Measurements from ENCODE around the gene AGGF1. TPM values are rescaled to one million over a fixed set of nuclear protein-coding genes. Genes with fewer than 3 reads are reported as not detected.

Gene AGGF1, protein sequence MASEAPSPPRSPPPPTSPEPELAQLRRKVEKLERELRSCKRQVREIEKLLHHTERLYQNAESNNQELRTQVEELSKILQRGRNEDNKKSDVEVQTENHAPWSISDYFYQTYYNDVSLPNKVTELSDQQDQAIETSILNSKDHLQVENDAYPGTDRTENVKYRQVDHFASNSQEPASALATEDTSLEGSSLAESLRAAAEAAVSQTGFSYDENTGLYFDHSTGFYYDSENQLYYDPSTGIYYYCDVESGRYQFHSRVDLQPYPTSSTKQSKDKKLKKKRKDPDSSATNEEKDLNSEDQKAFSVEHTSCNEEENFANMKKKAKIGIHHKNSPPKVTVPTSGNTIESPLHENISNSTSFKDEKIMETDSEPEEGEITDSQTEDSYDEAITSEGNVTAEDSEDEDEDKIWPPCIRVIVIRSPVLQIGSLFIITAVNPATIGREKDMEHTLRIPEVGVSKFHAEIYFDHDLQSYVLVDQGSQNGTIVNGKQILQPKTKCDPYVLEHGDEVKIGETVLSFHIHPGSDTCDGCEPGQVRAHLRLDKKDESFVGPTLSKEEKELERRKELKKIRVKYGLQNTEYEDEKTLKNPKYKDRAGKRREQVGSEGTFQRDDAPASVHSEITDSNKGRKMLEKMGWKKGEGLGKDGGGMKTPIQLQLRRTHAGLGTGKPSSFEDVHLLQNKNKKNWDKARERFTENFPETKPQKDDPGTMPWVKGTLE
- polyA plus RNA-seq: 36.8 and 41.2 TPM in 2 replicates
- polyA minus RNA-seq: 47.5 and 55.0 TPM in 2 replicates

DNA sequence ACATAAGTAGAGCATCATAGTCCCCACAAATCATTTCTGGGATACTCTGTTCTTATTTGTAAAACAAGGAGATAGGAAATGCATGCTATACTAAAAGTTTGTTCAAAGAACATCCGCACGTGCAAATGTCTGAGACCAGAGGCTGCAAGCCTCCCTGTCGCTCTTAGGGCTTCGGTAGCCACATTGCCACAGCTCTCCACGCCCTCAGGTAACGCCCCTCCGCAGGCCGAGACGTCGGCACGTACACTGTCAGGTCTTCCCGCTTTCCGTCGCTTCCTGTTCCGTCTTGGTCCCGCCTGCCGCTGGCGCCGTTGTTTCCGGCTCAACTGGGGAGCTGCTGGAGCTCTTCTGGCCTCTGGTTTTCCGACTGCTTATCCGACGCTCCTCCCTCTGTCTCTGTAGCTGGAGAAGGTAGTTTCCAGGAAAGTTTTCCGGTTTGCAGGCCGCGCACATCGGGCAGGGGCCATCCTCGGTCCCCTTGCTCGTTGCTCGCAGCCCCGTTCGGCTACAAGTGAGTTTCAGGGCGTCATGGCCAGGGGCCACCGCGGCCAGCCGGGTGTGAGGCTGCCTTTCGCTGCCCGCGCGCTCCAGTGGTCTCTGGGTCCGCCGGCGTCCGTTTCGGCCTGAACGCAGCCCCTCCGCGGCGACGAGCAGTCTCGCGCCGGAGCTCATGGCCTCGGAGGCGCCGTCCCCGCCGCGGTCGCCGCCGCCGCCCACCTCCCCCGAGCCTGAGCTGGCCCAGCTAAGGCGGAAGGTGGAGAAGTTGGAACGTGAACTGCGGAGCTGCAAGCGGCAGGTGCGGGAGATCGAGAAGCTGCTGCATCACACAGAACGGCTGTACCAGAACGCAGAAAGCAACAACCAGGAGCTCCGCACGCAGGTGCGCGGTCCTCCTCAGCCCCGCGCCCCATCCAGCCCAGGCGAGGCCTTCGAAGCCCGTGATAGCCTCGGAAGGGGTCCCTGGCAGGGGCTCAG lies at the start of gene AGGF1:
AGGF1 (plus strand) TSS at position 308 of the 975 bp plus-strand sequence; CDS start at position 671, 363 bp downstream.
- H3K9ac ChIP-seq (ENCODE audit: low read length): peak within 1 kb of the TSS; percentile 85
- H3K36me3 ChIP-seq (ENCODE audit: insufficient read depth, low read length): no peaks in the 10 kb centered on the region
- peak; percentile 83 for TF ChIP-seq TAF1 (IDR thresholded peaks at IDR 0.05; ENCODE audit: low read depth)
- TF ChIP-seq EZH2 (IDR thresholded peaks at IDR 0.05; ENCODE audit: borderline replicate concordance, insufficient read depth, low read length, poor library complexity, severe bottlenecking): no peak
- TF ChIP-seq RAD21 (conservative IDR thresholded peaks at IDR 0.05): peak; percentile 42
- TF ChIP-seq, protein P1, sequence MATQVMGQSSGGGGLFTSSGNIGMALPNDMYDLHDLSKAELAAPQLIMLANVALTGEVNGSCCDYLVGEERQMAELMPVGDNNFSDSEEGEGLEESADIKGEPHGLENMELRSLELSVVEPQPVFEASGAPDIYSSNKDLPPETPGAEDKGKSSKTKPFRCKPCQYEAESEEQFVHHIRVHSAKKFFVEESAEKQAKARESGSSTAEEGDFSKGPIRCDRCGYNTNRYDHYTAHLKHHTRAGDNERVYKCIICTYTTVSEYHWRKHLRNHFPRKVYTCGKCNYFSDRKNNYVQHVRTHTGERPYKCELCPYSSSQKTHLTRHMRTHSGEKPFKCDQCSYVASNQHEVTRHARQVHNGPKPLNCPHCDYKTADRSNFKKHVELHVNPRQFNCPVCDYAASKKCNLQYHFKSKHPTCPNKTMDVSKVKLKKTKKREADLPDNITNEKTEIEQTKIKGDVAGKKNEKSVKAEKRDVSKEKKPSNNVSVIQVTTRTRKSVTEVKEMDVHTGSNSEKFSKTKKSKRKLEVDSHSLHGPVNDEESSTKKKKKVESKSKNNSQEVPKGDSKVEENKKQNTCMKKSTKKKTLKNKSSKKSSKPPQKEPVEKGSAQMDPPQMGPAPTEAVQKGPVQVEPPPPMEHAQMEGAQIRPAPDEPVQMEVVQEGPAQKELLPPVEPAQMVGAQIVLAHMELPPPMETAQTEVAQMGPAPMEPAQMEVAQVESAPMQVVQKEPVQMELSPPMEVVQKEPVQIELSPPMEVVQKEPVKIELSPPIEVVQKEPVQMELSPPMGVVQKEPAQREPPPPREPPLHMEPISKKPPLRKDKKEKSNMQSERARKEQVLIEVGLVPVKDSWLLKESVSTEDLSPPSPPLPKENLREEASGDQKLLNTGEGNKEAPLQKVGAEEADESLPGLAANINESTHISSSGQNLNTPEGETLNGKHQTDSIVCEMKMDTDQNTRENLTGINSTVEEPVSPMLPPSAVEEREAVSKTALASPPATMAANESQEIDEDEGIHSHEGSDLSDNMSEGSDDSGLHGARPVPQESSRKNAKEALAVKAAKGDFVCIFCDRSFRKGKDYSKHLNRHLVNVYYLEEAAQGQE (IDR thresholded peaks at IDR 0.05; ENCODE audit: borderline replicate concordance): peak; percentile 42
- TF ChIP-seq MXI1 (conservative IDR thresholded peaks at IDR 0.05; ENCODE audit: poor library complexity, severe bottlenecking): peak; percentile 88
- peak; percentile 35 for TF ChIP-seq SMC3 (conservative IDR thresholded peaks at IDR 0.05; ENCODE audit: poor library complexity)
- peak; percentile 83 for TF ChIP-seq POLR2AphosphoS5 (IDR thresholded peaks at IDR 0.05)
- peak; percentile 47 for TF ChIP-seq EP300 (conservative IDR thresholded peaks at IDR 0.05; ENCODE audit: poor library complexity, severe bottlenecking)
- TF ChIP-seq, protein P2, sequence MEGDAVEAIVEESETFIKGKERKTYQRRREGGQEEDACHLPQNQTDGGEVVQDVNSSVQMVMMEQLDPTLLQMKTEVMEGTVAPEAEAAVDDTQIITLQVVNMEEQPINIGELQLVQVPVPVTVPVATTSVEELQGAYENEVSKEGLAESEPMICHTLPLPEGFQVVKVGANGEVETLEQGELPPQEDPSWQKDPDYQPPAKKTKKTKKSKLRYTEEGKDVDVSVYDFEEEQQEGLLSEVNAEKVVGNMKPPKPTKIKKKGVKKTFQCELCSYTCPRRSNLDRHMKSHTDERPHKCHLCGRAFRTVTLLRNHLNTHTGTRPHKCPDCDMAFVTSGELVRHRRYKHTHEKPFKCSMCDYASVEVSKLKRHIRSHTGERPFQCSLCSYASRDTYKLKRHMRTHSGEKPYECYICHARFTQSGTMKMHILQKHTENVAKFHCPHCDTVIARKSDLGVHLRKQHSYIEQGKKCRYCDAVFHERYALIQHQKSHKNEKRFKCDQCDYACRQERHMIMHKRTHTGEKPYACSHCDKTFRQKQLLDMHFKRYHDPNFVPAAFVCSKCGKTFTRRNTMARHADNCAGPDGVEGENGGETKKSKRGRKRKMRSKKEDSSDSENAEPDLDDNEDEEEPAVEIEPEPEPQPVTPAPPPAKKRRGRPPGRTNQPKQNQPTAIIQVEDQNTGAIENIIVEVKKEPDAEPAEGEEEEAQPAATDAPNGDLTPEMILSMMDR (IDR thresholded peaks at IDR 0.05; ENCODE audit: poor library complexity, severe bottlenecking): no peak
- H3K4me2 ChIP-seq (ENCODE audit: low read length): peak within 1 kb of the TSS; percentile 87
- H3K9me3 ChIP-seq (ENCODE audit: low read length): no peaks in the 10 kb centered on the region
- H3K79me2 ChIP-seq (replicated peaks; ENCODE audit: insufficient read depth, low read length): peaks cover 12% of the 10 kb centered on the region
- no peaks in the 10 kb centered on the region for H4K20me1 ChIP-seq (ENCODE audit: insufficient read depth)
- no peaks in the 10 kb centered on the region for H3F3A ChIP-seq (ENCODE audit: insufficient read depth, low read length, poor library complexity, severe bottlenecking)
- no peaks in the 10 kb centered on the region for H3K27me3 ChIP-seq (ENCODE audit: insufficient read depth, low read depth, low read length)
- peak within 1 kb of the TSS; percentile 89 for H2AFZ ChIP-seq (ENCODE audit: low read depth, low read length)
- H3K4me3 ChIP-seq (ENCODE audit: low read length): peak within 1 kb of the TSS; percentile 90
- no peaks in the 10 kb centered on the region for H3K9me2 ChIP-seq (ENCODE audit: insufficient read depth, low read length)
- peak within 1 kb of the TSS; percentile 84 for H3K27ac ChIP-seq (ENCODE audit: low read length)

Measured in neural cell (in vitro differentiated cells).